Esophagus squamous epithelium (tissue), 5 donors: ENCODE results near the gene DNMT3B. TPM values are rescaled to one million over a fixed set of nuclear protein-coding genes. Genes with fewer than 3 reads are reported as not detected.

Experiments
- DNase-seq: peaks from one replicate; lab custom pipeline; 2025; lab: John Stamatoyannopoulos, UW
- H3K27ac ChIP-seq, 4 donors: fragments of 200-600 bp; sonication (generic); one replicate each; pipeline ENCODE4 v1.5.1; 2016 to 2019; ENCODE audit warnings: mild to moderate bottlenecking in 1 of 4
- H3K27me3 ChIP-seq, 4 donors: fragments of 200-600 bp; sonication (generic); 1 replicate in 3 of 4; 2 replicates in 1 of 4; pipeline versions ENCODE4 v1.5.1 to v1.6.0; 2017 to 2021; ENCODE audit warnings: antibody characterized with exemption in 1 of 4
- H3K36me3 ChIP-seq, 3 donors: fragments of 200-600 bp; sonication (generic); one replicate each; pipeline ENCODE4 v1.5.1; 2016 to 2019
- H3K4me1 ChIP-seq, 3 donors: fragments of 200-600 bp; sonication (generic); one replicate each; pipeline ENCODE4 v1.5.1; 2017 to 2019
- H3K4me3 ChIP-seq, 4 donors: fragments of 200-600 bp; sonication (generic); 1 replicate in 3 of 4; 2 replicates in 1 of 4; pipeline ENCODE4 v1.5.1; 2016 to 2019; ENCODE audit warnings: mild to moderate bottlenecking in 2 of 4, moderate library complexity in 1 of 4
- H3K9me3 ChIP-seq, 3 donors: fragments of 200-600 bp; sonication (generic); one replicate each; pipeline ENCODE4 v1.5.1; 2016 to 2019
- POLR2A ChIP-seq, 4 donors: fragments of 450-650 bp; IDR thresholded peaks; one replicate each; pipeline ENCODE4 v1.6.1; 2017; ENCODE audit warnings: antibody characterized with exemption in 4 of 4, mild to moderate bottlenecking in 4 of 4, moderate library complexity in 3 of 4
- WGBS, 2 donors: methylation state at CpG; one replicate each; pipeline ENCODE4 v1.1.5; 2018; 5-methylcytosine and 5-hydroxymethylcytosine counted together
- intact Hi-C: fragments of 100-400 bp; cut with DNase I; formaldehyde crosslinking; loops from one replicate; pipeline ENCODE4 v1.15.0; 2022
- total RNA-seq, 4 donors: library from RNA; depleted of rRNA; stranded (reverse); fragments of >200 nt; gene quantifications; one replicate each; pipeline ENCODE4 v1.1.0, GENCODE V29; 2016
- TF ChIP-seq, protein P1 (sequence below), 6 experiments: fragments of 450-650 bp in 4 of 6; fragments of 200-600 bp in 2 of 6; sonication (generic) in 2 of 6; IDR thresholded peaks; one replicate each; pipeline ENCODE4 v1.5.1; 2016 to 2019; ENCODE audit warnings: antibody characterized with exemption in 6 of 6, mild to moderate bottlenecking in 4 of 6, moderate library complexity in 4 of 6
- donor health status: DM: yes; HTN: yes; CAD: no.

Gene DNMT3B
- total RNA-seq, 4 donors from 2014 or later: 0.44 to 2.2 (median 0.72) TPM

DNA sequence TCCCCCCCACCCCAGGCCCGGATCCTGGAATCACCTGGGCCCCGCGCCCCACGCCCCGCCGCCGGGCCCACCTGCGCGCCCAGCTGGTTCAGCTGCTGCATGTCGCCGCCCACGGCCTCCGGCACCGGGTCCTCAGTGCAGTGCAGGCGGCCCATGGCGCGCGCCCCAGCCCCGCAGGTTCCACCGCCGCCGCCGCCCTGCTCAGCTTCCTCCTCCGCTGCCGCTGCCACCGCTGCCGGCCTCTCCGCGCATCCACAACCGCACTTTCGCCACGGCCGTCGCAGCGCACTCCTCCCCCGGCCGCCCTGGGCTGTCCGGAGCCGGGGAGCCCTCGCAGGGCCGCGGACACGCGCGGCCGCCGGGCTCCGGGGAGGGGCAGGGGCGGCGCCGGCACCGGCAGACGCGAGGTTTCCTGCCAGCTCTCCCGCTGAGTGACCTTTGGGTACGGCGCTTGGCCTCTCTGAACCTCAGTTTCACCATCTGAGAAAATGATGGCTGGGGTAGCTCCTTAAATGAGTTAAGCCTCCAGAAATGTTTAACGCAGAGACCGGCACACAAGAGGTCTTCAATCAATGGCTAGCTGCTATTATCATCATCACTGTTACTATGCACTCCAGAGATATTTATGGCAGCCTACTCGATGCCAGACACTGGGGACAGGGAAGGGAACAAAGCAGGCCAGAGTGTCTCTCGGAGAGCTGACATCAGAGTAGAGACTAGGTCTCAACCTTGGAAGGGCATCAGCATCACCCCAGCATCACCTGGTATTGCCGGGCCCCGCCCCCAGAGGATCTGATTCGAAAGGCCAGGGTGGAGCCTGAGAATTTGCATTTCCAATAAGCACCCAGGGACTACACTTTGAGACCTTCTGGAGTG is 18.7 kb upstream of the DNMT3B start, which contains the start of gene COMMD7:
TSS of gene COMMD7 (minus strand) at position 231 of the 876 bp plus-strand sequence. CDS start at position 155, 76 bp downstream.
- H3K27ac ChIP-seq: peak within 1 kb of the TSS; percentile 85 to 91 (median 88)
- TF ChIP-seq POLR2A (IDR thresholded peaks at IDR 0.05): peak in 1 of 4 donors; percentile 4
- TF ChIP-seq, protein P1, sequence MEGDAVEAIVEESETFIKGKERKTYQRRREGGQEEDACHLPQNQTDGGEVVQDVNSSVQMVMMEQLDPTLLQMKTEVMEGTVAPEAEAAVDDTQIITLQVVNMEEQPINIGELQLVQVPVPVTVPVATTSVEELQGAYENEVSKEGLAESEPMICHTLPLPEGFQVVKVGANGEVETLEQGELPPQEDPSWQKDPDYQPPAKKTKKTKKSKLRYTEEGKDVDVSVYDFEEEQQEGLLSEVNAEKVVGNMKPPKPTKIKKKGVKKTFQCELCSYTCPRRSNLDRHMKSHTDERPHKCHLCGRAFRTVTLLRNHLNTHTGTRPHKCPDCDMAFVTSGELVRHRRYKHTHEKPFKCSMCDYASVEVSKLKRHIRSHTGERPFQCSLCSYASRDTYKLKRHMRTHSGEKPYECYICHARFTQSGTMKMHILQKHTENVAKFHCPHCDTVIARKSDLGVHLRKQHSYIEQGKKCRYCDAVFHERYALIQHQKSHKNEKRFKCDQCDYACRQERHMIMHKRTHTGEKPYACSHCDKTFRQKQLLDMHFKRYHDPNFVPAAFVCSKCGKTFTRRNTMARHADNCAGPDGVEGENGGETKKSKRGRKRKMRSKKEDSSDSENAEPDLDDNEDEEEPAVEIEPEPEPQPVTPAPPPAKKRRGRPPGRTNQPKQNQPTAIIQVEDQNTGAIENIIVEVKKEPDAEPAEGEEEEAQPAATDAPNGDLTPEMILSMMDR (IDR thresholded peaks at IDR 0.05): no peak
- no peaks in the 10 kb centered on the region for H3K9me3 ChIP-seq
- no peaks in the 10 kb centered on the region for H3K27me3 ChIP-seq
- no peak for DNase-seq
- peak within 1 kb of the TSS; percentile 77 to 91 (median 88) for H3K4me3 ChIP-seq
- WGBS, 2 donors: 0 to 3% methylated on average over 9 to 11 of the region's 64 CpGs
- H3K36me3 ChIP-seq: no peaks in the 10 kb centered on the region
- intact Hi-C loops: no loop called here
- H3K4me1 ChIP-seq: peaks cover 5 to 26% (median 19%) of the 10 kb centered on the region in 3 donors

GRCh38 chr20:32749914-32750637 is 12.1 kb upstream of the DNMT3B start:
- Histone ChIP-seq H3K4me1 (no peaks in the 10 kb centered on the region), H3K9me3 (no peaks in the 10 kb centered on the region), H3K27ac (no peak overlapping the region), H3K36me3 (no peaks in the 10 kb centered on the region), H3K27me3 (no peaks in the 10 kb centered on the region), H3K4me3 (no peak overlapping the region)
- intact Hi-C loops: no loop called here
- no peak for DNase-seq
- WGBS, 2 donors: 77 to 80% methylated on average over 11 of the region's 11 CpGs
- TF ChIP-seq, protein P1 (IDR thresholded peaks at IDR 0.05): no peak

DNA sequence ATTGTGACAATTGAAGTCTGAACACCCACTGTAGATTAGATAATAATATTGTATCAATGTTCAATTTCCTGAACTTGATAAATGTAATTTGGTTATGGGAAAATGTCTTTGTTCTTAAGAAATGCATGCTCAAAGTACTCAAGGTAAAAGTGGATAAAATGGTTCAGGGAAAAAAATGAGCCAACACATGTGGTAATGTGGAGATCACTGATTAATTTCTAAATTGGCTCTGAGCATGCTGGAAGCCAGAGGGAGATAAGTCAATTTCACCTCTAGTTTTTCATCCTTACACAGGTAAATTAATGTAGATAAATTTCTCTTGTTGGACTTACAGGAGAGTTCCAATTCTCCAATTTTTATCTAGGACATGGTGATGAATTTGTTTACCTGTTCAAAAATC is 10.9 kb upstream of the DNMT3B start:
- Histone ChIP-seq H3K36me3 (no peaks in the 10 kb centered on the region), H3K4me3 (no peak overlapping the region), H3K9me3 (no peaks in the 10 kb centered on the region), H3K27ac (no peak overlapping the region), H3K27me3 (no peaks in the 10 kb centered on the region), H3K4me1 (no peaks in the 10 kb centered on the region)
- DNase-seq: no peak
- TF ChIP-seq POLR2A (IDR thresholded peaks at IDR 0.05): no peak
- TF ChIP-seq, protein P1 (IDR thresholded peaks at IDR 0.05): no peak
- intact Hi-C loops: no loop called here

DNA sequence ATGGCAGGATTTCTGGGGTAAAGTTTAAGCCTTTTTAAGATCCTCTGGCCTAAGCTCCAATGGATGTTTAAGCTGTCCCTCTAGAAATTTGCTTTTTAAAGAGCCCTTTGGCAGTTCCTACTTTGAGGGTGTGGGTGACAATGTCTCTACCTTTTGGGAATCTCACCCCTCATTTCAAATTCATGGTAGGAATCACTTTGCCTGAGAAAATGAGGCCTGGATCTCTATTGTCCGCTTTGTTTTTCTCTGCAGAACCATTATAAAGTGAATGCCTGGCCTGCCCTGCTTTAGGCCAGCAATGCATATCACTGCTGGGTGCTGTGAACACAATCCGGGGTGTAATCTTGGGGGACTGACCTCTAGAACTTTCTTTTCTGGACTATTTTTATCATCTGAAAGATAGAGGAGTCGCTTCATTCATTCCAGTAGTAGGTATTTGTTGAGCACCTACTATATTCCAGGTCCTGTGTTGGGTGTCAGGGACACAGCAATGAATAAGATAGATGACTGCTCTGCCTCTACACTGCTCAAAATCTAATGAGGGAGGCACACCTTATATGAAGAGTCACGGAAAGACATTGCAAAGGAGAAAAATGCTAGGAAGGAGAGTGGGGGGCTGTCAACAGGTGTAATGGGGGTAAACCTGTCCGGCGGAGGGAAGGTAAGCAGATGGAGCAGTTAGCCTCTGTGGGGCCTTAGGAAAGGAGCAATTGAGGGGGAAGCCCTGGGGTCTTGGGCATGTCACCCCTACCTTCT is 10.3 kb upstream of the DNMT3B start:
- no peaks in the 10 kb centered on the region for H3K27me3 ChIP-seq
- TF ChIP-seq POLR2A (IDR thresholded peaks at IDR 0.05): no peak
- 87 to 97% methylated on average over 4 to 6 of the region's 6 CpGs for WGBS, 2 donors
- no peaks in the 10 kb centered on the region for H3K9me3 ChIP-seq
- DNase-seq: no peak
- no peak overlapping the region for H3K27ac ChIP-seq
- intact Hi-C loops: no loop called here
- H3K4me1 ChIP-seq: no peaks in the 10 kb centered on the region
- no peak overlapping the region for H3K4me3 ChIP-seq
- H3K36me3 ChIP-seq: no peaks in the 10 kb centered on the region

GRCh38 chr20:32752458-32753250 is 9.5 kb upstream of the DNMT3B start:
- H3K4me1 ChIP-seq: no peaks in the 10 kb centered on the region
- DNase-seq: no peak
- intact Hi-C loops: no loop called here

More at GRCh38 chr20:32752458-32753250, 9.5 kb upstream of the DNMT3B start:
- TF ChIP-seq, protein P1 (IDR thresholded peaks at IDR 0.05): no peak
- no peak for TF ChIP-seq POLR2A (IDR thresholded peaks at IDR 0.05)
- Histone ChIP-seq H3K27me3 (no peaks in the 10 kb centered on the region), H3K27ac (no peak overlapping the region), H3K4me3 (no peak overlapping the region), H3K9me3 (no peaks in the 10 kb centered on the region), H3K36me3 (no peaks in the 10 kb centered on the region)
- WGBS, 2 donors: 39 to 51% methylated on average over 7 to 9 of the region's 10 CpGs
